GM18861 (cell line): ENCODE measurements around the gene IL23R.
"Not testable (repeated sequence)": the region's sequence is repeated elsewhere in the genome, so short reads cannot be mapped to it uniquely, and the experiment has no call there.

Experiments
- ATAC-seq: cut with Tn5 transposase; IDR thresholded peaks from one replicate; pipeline ENCODE4 v1.9.1; 2021; ENCODE audit not compliant: unreplicated experiment

Gene IL23R

GRCh38 chr1:67166196-67166595 is at the start of gene IL23R:
TSS of gene IL23R (plus strand) at chr1:67166454. CDS start at chr1:67168121, 1,667 bp downstream.
- peak; percentile 85 for ATAC-seq

- no peak for ATAC-seq
Observed at GRCh38 chr1:67118191-67118590, 48.1 kb upstream of the IL23R start.

GRCh38 chr1:67118646-67119045 is 47.6 kb upstream of the IL23R start:
- no peak for ATAC-seq

GRCh38 chr1:67120855-67121619 is 45.2 kb upstream of the IL23R start:
- ATAC-seq: no peak

GRCh38 chr1:67124455-67124854 is 41.8 kb upstream of the IL23R start:
- ATAC-seq: no peak

- ATAC-seq: no peak
Observed at GRCh38 chr1:67126111-67126746, 40.0 kb upstream of the IL23R start.

GRCh38 chr1:67126974-67127373 is 39.3 kb upstream of the IL23R start:
- ATAC-seq: no peak

- no peak for ATAC-seq
Observed at GRCh38 chr1:67130673-67131072, 35.6 kb upstream of the IL23R start.

- no peak for ATAC-seq
Observed at GRCh38 chr1:67133177-67133576, 33.1 kb upstream of the IL23R start.

- ATAC-seq: no peak
Observed at GRCh38 chr1:67134695-67135094, 31.6 kb upstream of the IL23R start, which contains the start of gene C1orf141. TSS of gene C1orf141 (minus strand) at chr1:67134970. CDS start at chr1:67127240, 7,730 bp downstream.

GRCh38 chr1:67135354-67135753 is 30.9 kb upstream of the IL23R start:
- no peak for ATAC-seq

- ATAC-seq: no peak
Observed at GRCh38 chr1:67137307-67137753, 28.9 kb upstream of the IL23R start.

GRCh38 chr1:67138813-67139499 is 27.3 kb upstream of the IL23R start:
- ATAC-seq: peak; percentile 54

- ATAC-seq: no peak
Observed at GRCh38 chr1:67140460-67140859, 25.8 kb upstream of the IL23R start.

GRCh38 chr1:67141832-67142231 is 24.4 kb upstream of the IL23R start:
- not testable (repeated sequence) for ATAC-seq

GRCh38 chr1:67142931-67143330 is 23.3 kb upstream of the IL23R start:
- no peak for ATAC-seq

GRCh38 chr1:67143966-67144365 is 22.3 kb upstream of the IL23R start:
- no peak for ATAC-seq

GRCh38 chr1:67144696-67145095 is 21.6 kb upstream of the IL23R start:
- no peak for ATAC-seq

- no peak for ATAC-seq
Observed at GRCh38 chr1:67146101-67146500, 20.2 kb upstream of the IL23R start.

- ATAC-seq: no peak
Observed at GRCh38 chr1:67146539-67146938, 19.7 kb upstream of the IL23R start.

- not testable (repeated sequence) for ATAC-seq
Observed at GRCh38 chr1:67147973-67148372, 18.3 kb upstream of the IL23R start.
